ENCODE results near the gene TNFRSF18.

- TF ChIP-seq CTCF (IDR thresholded peaks at IDR 0.05; ENCODE audit: insufficient read depth, low read length), result no peak
- TF ChIP-seq REST (IDR thresholded peaks at IDR 0.05; ENCODE audit: insufficient replicate concordance, low read depth), result no peak
- TF ChIP-seq SPI1 (IDR thresholded peaks at IDR 0.05; ENCODE audit: borderline replicate concordance, low read depth), result no peak
These were observed 7.2 kb upstream of the TNFRSF18 start, which contains the start of gene TNFRSF4 for GRCh38 chr1:1213345-1214265.
